K562 (cell line): ENCODE results near the gene DYRK1A. TPM values are rescaled to one million over a fixed set of nuclear protein-coding genes. Genes with fewer than 3 reads are reported as not detected.

Source experiments
- CBX2 ChIP-seq: fragments of 200-600 bp; sonication (generic); IDR thresholded peaks from one replicate; pipeline ENCODE4 v1.6.1; 2012; ENCODE audit warnings: mild to moderate bottlenecking, low read length, inconsistent platforms; ENCODE audit not compliant: insufficient read depth, poor library complexity, severe bottlenecking
- CHD1 ChIP-seq: fragments of 200-600 bp; sonication (generic); IDR thresholded peaks from one replicate; pipeline ENCODE4 v1.6.1; 2012; ENCODE audit warnings: mild to moderate bottlenecking, moderate library complexity, low read length, inconsistent platforms
- HDAC2 ChIP-seq: fragments of 450-650 bp; IDR thresholded peaks from 2 replicates; pipeline ENCODE4 v1.6.1; 2016; ENCODE audit warnings: mild to moderate bottlenecking
- KLF16 ChIP-seq: IDR thresholded peaks from 2 replicates; pipeline ENCODE4 v1.6.1; 2016; ENCODE audit warnings: antibody characterized with exemption
- SMAD3 ChIP-seq: fragments of 450-650 bp; formaldehyde crosslinking; conservative IDR thresholded peaks from 2 replicates; pipeline ENCODE4 v1.4.0; 2020; ENCODE audit warnings: mild to moderate bottlenecking
- ZNF507 ChIP-seq: conservative IDR thresholded peaks from 2 replicates; pipeline ENCODE4 v1.6.1; 2017; ENCODE audit warnings: missing genetic modification characterization, missing compliant biosample characterization
- ZNF764 ChIP-seq: fragments of 250-450 bp; sonication (Bioruptor Pico); IDR thresholded peaks from 2 replicates; pipeline ENCODE4 v1.4.0; 2020; ENCODE audit warnings: low read depth, mild to moderate bottlenecking, moderate library complexity
- ZNF780A ChIP-seq: fragments of 250-450 bp; sonication (Bioruptor Pico); IDR thresholded peaks from 2 replicates; pipeline ENCODE4 v1.5.0; 2021; ENCODE audit warnings: mild to moderate bottlenecking
- polyA plus RNA-seq, 8 experiments: library from polyadenylated mRNA; depleted of rRNA in 4 of 8; stranded (reverse) in 5 of 8; unstranded in 3 of 8; fragments of >200 nt; fragmentation: Nextera tagmentation in 2 of 8; fragmentation: Illumina TruSeq in 1 of 8; extraction: Ambion mirVana in 2 of 8; extraction: Trizol in 1 of 8; gene quantifications; 2 replicates each; pipeline versions ENCODE4 v1.2.1 to v1.2.3, GENCODE V29; 2011 to 2014; ENCODE audit warnings: inconsistent platforms in 1 of 8, missing spikeins in 1 of 8
- total RNA-seq, 7 experiments: library from RNA; depleted of rRNA in 6 of 7; stranded (reverse); fragments of >200 nt in 6 of 7; fragmentation: Illumina TruSeq in 2 of 7; extraction: Trizol in 2 of 7; gene quantifications; 2 replicates each; pipeline versions ENCODE4 v1.2.1 to v1.2.3, GENCODE V29; 2011 to 2021; ENCODE audit warnings: low replicate concordance in 1 of 7
- TF ChIP-seq, protein P1 (sequence below), 2 experiments: fragments of 450-650 bp; formaldehyde crosslinking in 1 of 2; IDR thresholded peaks; 2 replicates each; pipeline versions ENCODE4 v1.4.0 to v1.6.1; 2014 to 2020; ENCODE audit warnings: mild to moderate bottlenecking in 2 of 2, borderline replicate concordance in 1 of 2, low read depth in 1 of 2
- TF ChIP-seq, protein P2 (sequence below): sonication (generic); formaldehyde crosslinking; IDR thresholded peaks from 2 replicates; pipeline ENCODE4 v1.8.1; 2023; ENCODE audit warnings: mild to moderate bottlenecking, missing genetic modification reagents
- TF ChIP-seq, protein P3 (sequence below): sonication (generic); formaldehyde crosslinking; IDR thresholded peaks from 2 replicates; pipeline ENCODE4 v1.8.1; 2023; ENCODE audit warnings: mild to moderate bottlenecking, missing genetic modification reagents
- TF ChIP-seq, protein P4 (sequence below): fragments of 450-650 bp; IDR thresholded peaks from 2 replicates; pipeline ENCODE4 v1.6.1; 2017; ENCODE audit warnings: antibody characterized with exemption

Gene DYRK1A
- total and polyA plus RNA-seq, 9 of the 15 experiments (the other 6 are each of a cell fraction or from before 2014, with no cell fraction given): 3.7 to 64.8 (median 42.3) TPM

DNA sequence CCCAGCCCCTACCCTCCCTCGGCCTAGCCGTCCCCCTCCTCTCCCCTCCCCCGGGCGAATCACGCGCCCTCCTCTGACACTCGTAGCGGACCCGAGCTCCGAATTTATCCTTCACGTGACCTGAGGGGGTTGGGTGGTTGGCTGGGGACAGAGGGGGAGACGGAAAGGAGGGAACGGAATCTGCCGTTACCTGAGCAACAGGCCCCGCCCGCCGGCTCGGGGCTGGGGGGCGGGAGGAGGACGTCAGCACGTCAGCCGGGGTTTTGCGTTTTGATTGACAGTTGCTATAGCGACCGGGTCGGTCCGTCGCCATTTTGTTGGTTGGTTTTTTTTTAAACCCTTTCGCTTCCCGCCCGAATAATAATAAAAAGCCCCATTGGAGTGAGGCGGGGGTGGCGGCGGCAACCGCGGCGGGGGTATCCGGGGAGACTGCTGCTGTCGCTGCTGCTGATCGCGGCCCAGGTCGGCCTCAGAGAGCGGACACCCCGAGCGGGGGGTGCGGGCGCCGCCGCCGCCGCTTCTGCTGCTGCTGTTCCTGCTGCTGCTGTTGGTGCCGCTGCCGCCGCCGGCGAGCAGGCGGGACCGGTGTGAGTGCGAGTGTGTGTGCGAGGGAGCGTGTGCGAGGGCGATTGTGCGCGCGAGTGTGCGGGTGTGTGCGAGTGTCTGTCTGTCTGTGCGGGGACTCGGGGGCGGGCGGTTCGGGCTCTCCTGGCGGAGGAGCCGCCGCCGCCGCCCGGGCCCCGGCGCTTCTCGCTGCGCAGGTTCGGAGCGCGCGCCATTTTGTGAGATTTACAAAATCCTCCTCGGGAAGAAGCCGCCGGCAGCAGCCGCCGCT is at the start of gene DYRK1A (continued):
- TF ChIP-seq ZNF780A (CRISPR knock-in tag) (no peak), HDAC2 (no peak), ZNF764 (CRISPR knock-in tag) (no peak), SMAD3 (no peak), ZNF507 (tag) (no peak), CHD1 (peak; percentile 82), KLF16 (peak; percentile 33; the same call in 1 of the 2 replicates), CBX2 (no peak)
- TF ChIP-seq, protein P1, sequence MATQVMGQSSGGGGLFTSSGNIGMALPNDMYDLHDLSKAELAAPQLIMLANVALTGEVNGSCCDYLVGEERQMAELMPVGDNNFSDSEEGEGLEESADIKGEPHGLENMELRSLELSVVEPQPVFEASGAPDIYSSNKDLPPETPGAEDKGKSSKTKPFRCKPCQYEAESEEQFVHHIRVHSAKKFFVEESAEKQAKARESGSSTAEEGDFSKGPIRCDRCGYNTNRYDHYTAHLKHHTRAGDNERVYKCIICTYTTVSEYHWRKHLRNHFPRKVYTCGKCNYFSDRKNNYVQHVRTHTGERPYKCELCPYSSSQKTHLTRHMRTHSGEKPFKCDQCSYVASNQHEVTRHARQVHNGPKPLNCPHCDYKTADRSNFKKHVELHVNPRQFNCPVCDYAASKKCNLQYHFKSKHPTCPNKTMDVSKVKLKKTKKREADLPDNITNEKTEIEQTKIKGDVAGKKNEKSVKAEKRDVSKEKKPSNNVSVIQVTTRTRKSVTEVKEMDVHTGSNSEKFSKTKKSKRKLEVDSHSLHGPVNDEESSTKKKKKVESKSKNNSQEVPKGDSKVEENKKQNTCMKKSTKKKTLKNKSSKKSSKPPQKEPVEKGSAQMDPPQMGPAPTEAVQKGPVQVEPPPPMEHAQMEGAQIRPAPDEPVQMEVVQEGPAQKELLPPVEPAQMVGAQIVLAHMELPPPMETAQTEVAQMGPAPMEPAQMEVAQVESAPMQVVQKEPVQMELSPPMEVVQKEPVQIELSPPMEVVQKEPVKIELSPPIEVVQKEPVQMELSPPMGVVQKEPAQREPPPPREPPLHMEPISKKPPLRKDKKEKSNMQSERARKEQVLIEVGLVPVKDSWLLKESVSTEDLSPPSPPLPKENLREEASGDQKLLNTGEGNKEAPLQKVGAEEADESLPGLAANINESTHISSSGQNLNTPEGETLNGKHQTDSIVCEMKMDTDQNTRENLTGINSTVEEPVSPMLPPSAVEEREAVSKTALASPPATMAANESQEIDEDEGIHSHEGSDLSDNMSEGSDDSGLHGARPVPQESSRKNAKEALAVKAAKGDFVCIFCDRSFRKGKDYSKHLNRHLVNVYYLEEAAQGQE (IDR thresholded peaks at IDR 0.05; ENCODE audit: borderline replicate concordance): peak; percentile 88
- TF ChIP-seq, protein P1 (CRISPR knock-in tag; IDR thresholded peaks at IDR 0.05; ENCODE audit: low read depth): no peak
- TF ChIP-seq, protein P2, sequence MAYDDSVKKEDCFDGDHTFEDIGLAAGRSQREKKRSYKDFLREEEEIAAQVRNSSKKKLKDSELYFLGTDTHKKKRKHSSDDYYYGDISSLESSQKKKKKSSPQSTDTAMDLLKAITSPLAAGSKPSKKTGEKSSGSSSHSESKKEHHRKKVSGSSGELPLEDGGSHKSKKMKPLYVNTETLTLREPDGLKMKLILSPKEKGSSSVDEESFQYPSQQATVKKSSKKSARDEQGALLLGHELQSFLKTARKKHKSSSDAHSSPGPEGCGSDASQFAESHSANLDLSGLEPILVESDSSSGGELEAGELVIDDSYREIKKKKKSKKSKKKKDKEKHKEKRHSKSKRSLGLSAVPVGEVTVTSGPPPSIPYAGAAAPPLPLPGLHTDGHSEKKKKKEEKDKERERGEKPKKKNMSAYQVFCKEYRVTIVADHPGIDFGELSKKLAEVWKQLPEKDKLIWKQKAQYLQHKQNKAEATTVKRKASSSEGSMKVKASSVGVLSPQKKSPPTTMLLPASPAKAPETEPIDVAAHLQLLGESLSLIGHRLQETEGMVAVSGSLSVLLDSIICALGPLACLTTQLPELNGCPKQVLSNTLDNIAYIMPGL: no peak
- TF ChIP-seq, protein P3, sequence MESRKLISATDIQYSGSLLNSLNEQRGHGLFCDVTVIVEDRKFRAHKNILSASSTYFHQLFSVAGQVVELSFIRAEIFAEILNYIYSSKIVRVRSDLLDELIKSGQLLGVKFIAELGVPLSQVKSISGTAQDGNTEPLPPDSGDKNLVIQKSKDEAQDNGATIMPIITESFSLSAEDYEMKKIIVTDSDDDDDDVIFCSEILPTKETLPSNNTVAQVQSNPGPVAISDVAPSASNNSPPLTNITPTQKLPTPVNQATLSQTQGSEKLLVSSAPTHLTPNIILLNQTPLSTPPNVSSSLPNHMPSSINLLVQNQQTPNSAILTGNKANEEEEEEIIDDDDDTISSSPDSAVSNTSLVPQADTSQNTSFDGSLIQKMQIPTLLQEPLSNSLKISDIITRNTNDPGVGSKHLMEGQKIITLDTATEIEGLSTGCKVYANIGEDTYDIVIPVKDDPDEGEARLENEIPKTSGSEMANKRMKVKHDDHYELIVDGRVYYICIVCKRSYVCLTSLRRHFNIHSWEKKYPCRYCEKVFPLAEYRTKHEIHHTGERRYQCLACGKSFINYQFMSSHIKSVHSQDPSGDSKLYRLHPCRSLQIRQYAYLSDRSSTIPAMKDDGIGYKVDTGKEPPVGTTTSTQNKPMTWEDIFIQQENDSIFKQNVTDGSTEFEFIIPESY: no peak
- TF ChIP-seq, protein P4, sequence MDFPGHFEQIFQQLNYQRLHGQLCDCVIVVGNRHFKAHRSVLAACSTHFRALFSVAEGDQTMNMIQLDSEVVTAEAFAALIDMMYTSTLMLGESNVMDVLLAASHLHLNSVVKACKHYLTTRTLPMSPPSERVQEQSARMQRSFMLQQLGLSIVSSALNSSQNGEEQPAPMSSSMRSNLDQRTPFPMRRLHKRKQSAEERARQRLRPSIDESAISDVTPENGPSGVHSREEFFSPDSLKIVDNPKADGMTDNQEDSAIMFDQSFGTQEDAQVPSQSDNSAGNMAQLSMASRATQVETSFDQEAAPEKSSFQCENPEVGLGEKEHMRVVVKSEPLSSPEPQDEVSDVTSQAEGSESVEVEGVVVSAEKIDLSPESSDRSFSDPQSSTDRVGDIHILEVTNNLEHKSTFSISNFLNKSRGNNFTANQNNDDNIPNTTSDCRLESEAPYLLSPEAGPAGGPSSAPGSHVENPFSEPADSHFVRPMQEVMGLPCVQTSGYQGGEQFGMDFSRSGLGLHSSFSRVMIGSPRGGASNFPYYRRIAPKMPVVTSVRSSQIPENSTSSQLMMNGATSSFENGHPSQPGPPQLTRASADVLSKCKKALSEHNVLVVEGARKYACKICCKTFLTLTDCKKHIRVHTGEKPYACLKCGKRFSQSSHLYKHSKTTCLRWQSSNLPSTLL: no peak
